Epithelial cell of esophagus (primary cell): ENCODE data around the gene THSD4.

Source experiments
- DNase-seq: peaks from one replicate; pipeline ENCODE4 v3.0.0; 2010; ENCODE audit warnings: low read depth
- H3K4me3 ChIP-seq: 2 replicates; pipeline ENCODE4 v1.5.1; 2011; ENCODE audit warnings: mild to moderate bottlenecking, low read length, control low read depth
- TF ChIP-seq, protein P1 (sequence below): IDR thresholded peaks from 2 replicates; pipeline ENCODE4 v1.5.1; 2011; ENCODE audit warnings: low read depth, mild to moderate bottlenecking, low read length, control low read depth, inconsistent platforms; ENCODE audit not compliant: insufficient read depth; ENCODE audit errors: missing control alignments

THSD4 gene

DNA sequence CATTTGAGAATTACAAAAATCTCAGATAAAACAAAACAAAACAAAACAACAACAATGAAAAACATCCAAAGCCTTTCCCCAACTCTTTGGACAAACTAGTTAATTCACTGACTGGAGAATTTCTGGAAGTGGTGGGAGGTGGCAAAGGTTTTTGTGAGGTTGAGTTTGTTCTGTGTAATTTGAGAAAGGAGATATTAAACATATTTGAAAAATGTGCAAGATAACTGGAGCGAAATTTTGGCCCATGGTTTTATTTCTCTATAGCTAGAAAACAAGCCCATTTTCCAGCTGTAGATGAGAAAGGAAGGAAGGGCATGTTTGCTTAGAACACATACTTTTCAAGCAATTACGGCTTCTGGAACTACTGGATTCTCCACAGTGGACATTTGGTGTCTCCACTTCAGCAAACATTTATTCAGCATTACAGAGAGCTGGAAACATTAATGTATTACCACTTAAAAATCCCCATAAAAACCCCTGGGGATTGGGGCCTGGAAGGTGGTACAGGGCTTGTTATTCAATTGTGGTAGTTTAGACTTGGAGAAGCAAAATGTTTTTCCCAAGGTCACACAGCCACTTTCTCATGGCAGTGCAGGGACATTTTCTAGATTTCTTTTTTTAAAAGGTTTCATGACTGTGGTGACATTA, 135.8 kb downstream of the THSD4 start:
- TF ChIP-seq, protein P1, sequence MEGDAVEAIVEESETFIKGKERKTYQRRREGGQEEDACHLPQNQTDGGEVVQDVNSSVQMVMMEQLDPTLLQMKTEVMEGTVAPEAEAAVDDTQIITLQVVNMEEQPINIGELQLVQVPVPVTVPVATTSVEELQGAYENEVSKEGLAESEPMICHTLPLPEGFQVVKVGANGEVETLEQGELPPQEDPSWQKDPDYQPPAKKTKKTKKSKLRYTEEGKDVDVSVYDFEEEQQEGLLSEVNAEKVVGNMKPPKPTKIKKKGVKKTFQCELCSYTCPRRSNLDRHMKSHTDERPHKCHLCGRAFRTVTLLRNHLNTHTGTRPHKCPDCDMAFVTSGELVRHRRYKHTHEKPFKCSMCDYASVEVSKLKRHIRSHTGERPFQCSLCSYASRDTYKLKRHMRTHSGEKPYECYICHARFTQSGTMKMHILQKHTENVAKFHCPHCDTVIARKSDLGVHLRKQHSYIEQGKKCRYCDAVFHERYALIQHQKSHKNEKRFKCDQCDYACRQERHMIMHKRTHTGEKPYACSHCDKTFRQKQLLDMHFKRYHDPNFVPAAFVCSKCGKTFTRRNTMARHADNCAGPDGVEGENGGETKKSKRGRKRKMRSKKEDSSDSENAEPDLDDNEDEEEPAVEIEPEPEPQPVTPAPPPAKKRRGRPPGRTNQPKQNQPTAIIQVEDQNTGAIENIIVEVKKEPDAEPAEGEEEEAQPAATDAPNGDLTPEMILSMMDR, result no peak
- no peak overlapping the region for H3K4me3 ChIP-seq
- DNase-seq, result no peak

DNA sequence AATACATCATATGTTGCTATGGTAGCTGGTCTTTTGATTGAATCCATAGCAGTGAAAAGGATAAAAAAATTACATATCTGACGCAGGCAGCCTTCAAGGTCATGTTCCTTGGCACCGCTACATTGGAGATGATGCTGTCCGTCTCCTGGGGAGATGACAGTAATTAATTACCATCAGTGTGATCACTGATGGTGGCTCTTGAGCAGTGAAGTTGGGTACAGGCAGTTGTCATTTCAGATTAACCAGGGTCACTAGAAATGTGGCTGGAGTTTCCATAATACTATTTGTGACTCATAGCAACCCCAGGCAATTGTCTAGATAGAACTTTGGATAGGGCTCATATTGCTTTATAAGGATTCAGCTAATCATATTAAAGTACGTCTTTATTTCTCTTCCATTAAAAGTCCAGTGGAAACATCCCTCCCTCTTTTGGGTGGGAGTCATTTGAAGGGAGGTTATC, 136.3 kb downstream of the THSD4 start:
- TF ChIP-seq, protein P1, result no peak
- DNase-seq, result peak; percentile 17
- no peak overlapping the region for H3K4me3 ChIP-seq

DNA sequence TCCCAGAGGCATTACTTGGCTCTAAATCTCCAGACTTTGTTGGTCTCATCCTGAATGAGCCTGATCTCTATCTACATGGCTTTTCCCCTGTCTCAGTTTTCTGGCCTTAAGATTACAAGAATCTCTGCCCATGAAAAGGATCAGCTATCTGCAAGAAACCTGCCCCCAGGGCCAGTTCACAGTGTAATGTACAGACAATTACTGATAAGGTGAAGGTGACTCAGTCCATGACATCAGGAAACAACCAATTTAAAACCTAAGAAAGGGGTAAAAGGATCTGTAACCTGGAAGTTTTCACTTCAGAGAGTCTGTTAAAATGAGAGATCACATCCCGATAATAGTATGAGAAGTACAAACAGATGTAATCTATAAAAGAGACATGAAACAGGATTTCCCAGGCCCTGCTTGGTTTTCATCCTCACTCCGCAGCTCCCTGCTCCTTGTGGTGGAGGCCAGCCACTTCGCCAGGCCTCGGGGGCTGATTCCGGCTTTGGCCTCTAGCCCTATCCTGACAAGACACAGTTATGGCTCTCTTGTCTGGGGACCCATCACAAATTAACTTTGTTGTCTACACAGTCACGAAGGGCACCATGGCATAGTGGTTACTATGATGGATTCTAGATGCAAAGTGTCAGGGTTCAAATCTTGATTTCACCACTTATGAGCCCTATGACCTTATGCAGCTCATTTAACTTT, 136.9 kb downstream of the THSD4 start:
- no peak overlapping the region for H3K4me3 ChIP-seq
- DNase-seq, result peak; percentile 65
- TF ChIP-seq, protein P1, result no peak

DNA sequence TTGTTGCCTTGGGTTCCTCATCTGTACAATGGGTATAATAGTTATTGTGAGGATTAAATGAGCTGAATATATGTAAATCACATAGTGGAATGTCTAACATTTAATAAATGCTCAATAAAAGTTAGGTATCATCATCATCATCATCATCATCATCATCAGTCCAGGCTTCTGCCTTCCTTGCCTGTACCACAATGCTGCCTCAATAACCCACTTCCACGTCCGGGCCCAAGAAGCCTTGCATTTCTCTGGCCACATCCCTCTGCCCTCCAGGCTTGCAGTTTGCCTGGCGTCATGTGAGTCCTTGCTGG, 137.4 kb downstream of the THSD4 start:
- no peak overlapping the region for H3K4me3 ChIP-seq
- TF ChIP-seq, protein P1, result no peak
- DNase-seq, result no peak

DNA sequence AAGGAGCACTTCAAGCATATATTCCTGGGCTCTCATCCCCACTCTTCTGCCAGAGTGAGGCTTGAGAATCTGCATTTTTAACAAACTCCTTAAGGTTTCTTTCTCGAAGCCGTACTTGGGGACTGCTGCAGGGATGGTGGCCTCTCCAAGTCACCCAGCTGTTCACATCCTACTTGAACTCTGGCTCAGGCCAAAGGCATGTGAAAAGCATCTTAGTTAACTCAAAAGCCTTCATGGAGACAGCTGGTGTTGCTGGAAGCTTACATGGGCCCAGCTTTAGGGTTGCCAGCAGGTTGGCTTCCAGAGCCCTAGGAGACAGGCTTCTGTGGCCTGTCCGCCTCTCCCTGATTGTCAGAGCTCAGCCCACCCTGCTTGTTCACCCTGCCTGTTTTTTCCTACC, 139.2 kb downstream of the THSD4 start:
- no peak overlapping the region for H3K4me3 ChIP-seq
- DNase-seq, result no peak
- TF ChIP-seq, protein P1, result no peak

DNA sequence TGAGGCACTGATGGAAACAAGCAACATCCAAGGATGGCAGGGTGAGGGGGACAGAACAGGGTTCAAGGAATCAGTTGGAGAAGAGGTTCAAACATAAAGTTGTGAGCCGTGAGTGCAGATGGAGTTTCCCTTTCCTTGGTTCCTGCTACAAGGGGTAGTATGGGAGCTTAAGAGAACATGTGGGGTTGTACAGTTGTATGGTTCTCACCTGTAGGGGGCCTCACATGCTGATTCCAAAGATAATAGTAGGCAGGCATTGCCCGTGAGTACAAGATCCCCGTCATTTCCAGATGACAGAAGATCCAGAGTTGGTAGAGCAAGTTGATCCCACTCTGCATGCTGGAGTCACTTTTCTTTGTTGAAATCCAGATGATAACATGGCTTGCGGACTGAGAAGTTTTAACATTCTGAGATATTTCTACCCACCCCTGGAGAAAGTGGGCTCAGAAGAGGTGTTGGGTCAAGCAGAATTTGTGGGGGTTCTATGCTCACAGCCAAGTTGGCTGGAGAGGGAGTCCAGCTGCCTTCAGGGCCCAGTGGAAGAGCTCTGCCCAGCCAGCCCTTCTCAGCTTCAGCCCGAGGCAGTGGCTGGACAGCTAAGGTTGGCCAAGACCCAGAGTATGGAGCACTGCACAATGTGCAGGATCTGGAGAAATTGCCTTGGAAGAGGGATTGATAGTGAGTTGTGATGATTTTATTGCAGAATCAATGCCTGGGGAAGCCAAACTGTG, 141.8 kb downstream of the THSD4 start:
- TF ChIP-seq, protein P1, result no peak
- no peak for DNase-seq
- H3K4me3 ChIP-seq, result no peak overlapping the region
